SK-N-MC (cell line): ENCODE data around the gene CES5A.

ENCODE experiments used
- EZH2 ChIP-seq: fragments of 200-600 bp; sonication (generic); IDR thresholded peaks from one replicate; pipeline ENCODE4 v1.6.1; 2017; ENCODE audit warnings: antibody characterized with exemption
- POLR2AphosphoS5 ChIP-seq: IDR thresholded peaks from 2 replicates; pipeline ENCODE4 v1.6.1; 2012; ENCODE audit warnings: mild to moderate bottlenecking, low read depth, low read length, borderline replicate concordance

GRCh38 chr16:55832773-55833691 lies 42.1 kb downstream of the CES5A start, which contains the start of gene CES1:
- TF ChIP-seq EZH2: no peak
- TF ChIP-seq POLR2AphosphoS5: no peak
